ENCODE data around the gene DUXA.
"Not testable (repeated sequence)": the region's sequence is repeated elsewhere in the genome, so short reads cannot be mapped to it uniquely, and the experiment has no call there.

DNA sequence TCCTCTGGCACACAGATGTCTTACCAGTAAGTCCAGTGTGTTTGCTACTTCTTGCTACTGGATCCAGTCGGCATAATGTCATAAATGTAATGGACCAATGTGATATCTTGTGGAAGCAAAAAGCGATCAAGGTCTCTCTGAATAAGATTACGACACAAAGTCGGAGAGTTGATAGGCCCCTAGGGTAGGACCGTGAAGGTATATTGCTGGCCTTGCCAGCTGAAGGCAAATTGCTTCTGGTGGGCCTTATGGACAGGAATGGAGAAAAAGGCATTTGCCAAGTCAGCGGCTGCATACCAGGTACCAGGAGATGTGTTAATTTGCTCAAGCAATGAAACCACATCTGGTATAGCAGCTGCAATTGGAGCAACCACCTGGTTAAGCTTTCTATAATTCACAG is 30.6 kb upstream of the DUXA start:
- not testable (repeated sequence) for TF ChIP-seq CTCF, POLR2A, POLR2AphosphoS5, EP300 (IDR thresholded peaks at IDR 0.05)

All from suprapubic skin (tissue), 4 donors.